HCT116 (cell line): ENCODE results near the gene SRPK2. TPM values are rescaled to one million over a fixed set of nuclear protein-coding genes. Genes with fewer than 3 reads are reported as not detected.

Experiments
- ATAC-seq: fragments of 200-7000 bp; cut with Tn5 transposase; 2 replicates; pipeline ENCODE4 v1.9.1; 2020; ENCODE audit warnings: mild to moderate bottlenecking, moderate library complexity
- BruUV-seq: library from RNA; stranded (reverse); fragments of 400-500 nt; replicated peaks from 2 replicates; lab custom pipeline; 2021; lab: Mats Ljungman, UMichigan
- CTCF ChIA-PET: fragments of 300-600 bp; sonication (Branson Sonifier 250); formaldehyde crosslinking; loops from one replicate; lab custom pipeline; 2021; ENCODE audit warnings: antibody characterized with exemption; lab: Charles Lee
- POLR2A ChIA-PET: fragments of 300-600, 350-600 bp; sonication (Branson Sonifier 250); formaldehyde crosslinking; loops from one replicate; lab custom pipeline; 2021; ENCODE audit warnings: antibody characterized with exemption; lab: Charles Lee
- RAD21 ChIA-PET, 2 experiments: fragments of 300-600 bp; sonication (Branson Sonifier 250); formaldehyde crosslinking; loops; one replicate each; lab custom pipeline; 2023; ENCODE audit warnings: low total read pairs in 2 of 2; ENCODE audit not compliant: uncharacterized antibody in 2 of 2, unreplicated experiment in 2 of 2, low non-redundant PET in 1 of 2; lab: Charles Lee
- DNase-seq: peaks from one replicate; pipeline ENCODE4 v3.0.0-alpha.2; 2010; ENCODE audit warnings: low read depth, low spot score
- H2AFZ ChIP-seq: fragments of 200-600 bp; shearing (Covaris generic), sonication (generic); 2 replicates; pipeline ENCODE4 v1.6.1; 2017; ENCODE audit warnings: low read depth, mixed run types, mixed read lengths, antibody characterized with exemption, low read length; ENCODE audit not compliant: poor library complexity, severe bottlenecking
- H3K27ac ChIP-seq: 2 replicates; pipeline ENCODE4 v1.5.1; 2012; ENCODE audit warnings: low read depth, low read length
- H3K27me3 ChIP-seq: fragments of 200-600 bp; sonication (generic); 2 replicates; pipeline ENCODE4 v1.6.1; 2016; ENCODE audit warnings: mixed run types, low read length, mixed read lengths; ENCODE audit not compliant: insufficient read depth
- H3K36me3 ChIP-seq, 2 experiments: fragments of 200-500 bp in 1 of 2; fragments of 200-600 bp in 1 of 2; sonication (Bioruptor generic) in 1 of 2; sonication (generic) in 1 of 2; 2 replicates each; pipeline versions ENCODE4 v1.5.1 to v1.6.1; 2014 to 2016; ENCODE audit warnings: low read length in 2 of 2, inconsistent platforms in 1 of 2, mixed read lengths in 1 of 2, mixed run types in 1 of 2; ENCODE audit not compliant: insufficient read depth in 2 of 2, control insufficient read depth in 1 of 2
- H3K4me1 ChIP-seq, 2 experiments: fragments of 200-600 bp in 1 of 2; sonication (generic) in 1 of 2; 2 replicates each; pipeline versions ENCODE4 v1.5.1 to v1.6.1; 2012 to 2017; ENCODE audit warnings: low read length in 2 of 2, inconsistent platforms in 1 of 2, mild to moderate bottlenecking in 1 of 2, mixed read lengths in 1 of 2, mixed run types in 1 of 2, moderate library complexity in 1 of 2; ENCODE audit not compliant: insufficient read depth in 2 of 2, control insufficient read depth in 1 of 2
- H3K4me2 ChIP-seq: fragments of 200-600 bp; sonication (generic); 2 replicates; pipeline ENCODE4 v1.6.1; 2017; ENCODE audit warnings: mixed run types, low read length, mixed read lengths
- H3K4me3 ChIP-seq, 2 experiments: fragments of 200-600 bp in 1 of 2; sonication (generic) in 1 of 2; replicated peaks in 1 of 2; 2 replicates each; pipeline ENCODE4 v1.5.1; 2011 to 2016; ENCODE audit warnings: low read length in 2 of 2, control low read depth in 1 of 2, low read depth in 1 of 2, mild to moderate bottlenecking in 1 of 2, mixed read lengths in 1 of 2, mixed run types in 1 of 2
- H3K79me2 ChIP-seq: fragments of 200-600 bp; sonication (generic); 2 replicates; pipeline ENCODE4 v1.6.1; 2017; ENCODE audit warnings: mild to moderate bottlenecking, mixed run types, low read length, moderate library complexity, mixed read lengths; ENCODE audit not compliant: insufficient read depth
- H3K9ac ChIP-seq: fragments of 200-600 bp; sonication (generic); 2 replicates; pipeline ENCODE4 v1.6.1; 2016; ENCODE audit warnings: low read length, mixed read lengths
- H3K9me2 ChIP-seq: fragments of 200-600 bp; sonication (generic), shearing (Covaris generic); 2 replicates; pipeline ENCODE4 v1.6.1; 2017; ENCODE audit warnings: mixed run types, mild to moderate bottlenecking, moderate library complexity; ENCODE audit not compliant: insufficient read depth
- H3K9me3 ChIP-seq, 2 experiments: fragments of 200-500 bp in 1 of 2; fragments of 200-600 bp in 1 of 2; sonication (Bioruptor generic) in 1 of 2; sonication (generic) in 1 of 2; 2 replicates each; pipeline ENCODE4 v1.6.1; 2014 to 2017; ENCODE audit warnings: low read length in 2 of 2, mixed read lengths in 2 of 2, inconsistent platforms in 1 of 2, low read depth in 1 of 2, mild to moderate bottlenecking in 1 of 2, mixed run types in 1 of 2, moderate library complexity in 1 of 2; ENCODE audit not compliant: control insufficient read depth in 1 of 2, insufficient read depth in 1 of 2
- H4K20me1 ChIP-seq: fragments of 200-600 bp; sonication (generic), shearing (Covaris generic); 2 replicates; pipeline ENCODE4 v1.6.1; 2017; ENCODE audit warnings: mixed run types, mild to moderate bottlenecking, moderate library complexity; ENCODE audit not compliant: insufficient read depth
- CBX3 ChIP-seq: IDR thresholded peaks from 2 replicates; pipeline ENCODE4 v1.6.1; 2012; ENCODE audit warnings: low read depth
- CEBPB ChIP-seq: IDR thresholded peaks from 2 replicates; pipeline ENCODE4 v1.6.1; 2012; ENCODE audit warnings: low read depth
- EGR1 ChIP-seq: IDR thresholded peaks from 2 replicates; pipeline ENCODE4 v1.6.1; 2012; ENCODE audit warnings: low read depth
- ELF1 ChIP-seq: IDR thresholded peaks from 2 replicates; pipeline ENCODE4 v1.6.1; 2012; ENCODE audit warnings: low read depth, borderline replicate concordance
- FOSL1 ChIP-seq: IDR thresholded peaks from 2 replicates; pipeline ENCODE4 v1.6.1; 2012; ENCODE audit warnings: low read depth
- JUND ChIP-seq: IDR thresholded peaks from 2 replicates; pipeline ENCODE4 v1.6.1; 2012
- POLR2A ChIP-seq: IDR thresholded peaks from 2 replicates; pipeline ENCODE4 v1.7.0; 2011; ENCODE audit warnings: borderline replicate concordance; ENCODE audit not compliant: insufficient read depth, insufficient read length; ENCODE audit errors: extremely low read depth
- POLR2AphosphoS5 ChIP-seq: IDR thresholded peaks from 2 replicates; pipeline ENCODE4 v1.6.1; 2011; ENCODE audit warnings: mild to moderate bottlenecking, low read depth, low read length, moderate library complexity
- SIN3A ChIP-seq: IDR thresholded peaks from 2 replicates; pipeline ENCODE4 v1.6.1; 2012; ENCODE audit warnings: low read depth
- SRF ChIP-seq: IDR thresholded peaks from 2 replicates; pipeline ENCODE4 v1.6.1; 2012; ENCODE audit warnings: low read depth
- TCF7L2 ChIP-seq: IDR thresholded peaks from 2 replicates; pipeline ENCODE4 v1.7.0; 2011; ENCODE audit warnings: borderline replicate concordance, inconsistent platforms; ENCODE audit not compliant: insufficient read depth, insufficient read length; ENCODE audit errors: extremely low read depth
- YY1 ChIP-seq: IDR thresholded peaks from 2 replicates; pipeline ENCODE4 v1.6.1; 2011; ENCODE audit warnings: low read length, low read depth, moderate library complexity, mild to moderate bottlenecking; ENCODE audit not compliant: insufficient replicate concordance; ENCODE audit errors: extremely low read depth
- ZBTB33 ChIP-seq: IDR thresholded peaks from 2 replicates; pipeline ENCODE4 v1.6.1; 2011; ENCODE audit warnings: mild to moderate bottlenecking, low read length, moderate library complexity; ENCODE audit not compliant: insufficient replicate concordance; ENCODE audit errors: extremely low read depth
- ZFX ChIP-seq: fragments of 450-650 bp; IDR thresholded peaks from 2 replicates; pipeline ENCODE4 v1.6.1; 2017
- ZNF274 ChIP-seq: fragments of 200-500 bp; sonication (Bioruptor generic); IDR thresholded peaks from 2 replicates; pipeline ENCODE4 v1.6.1; 2014; ENCODE audit warnings: mild to moderate bottlenecking, low read depth, low read length, inconsistent platforms
- intact Hi-C: fragments of 100-400 bp; cut with micrococcal nuclease; formaldehyde crosslinking; loops from 2 replicates; pipeline ENCODE4 v1.10.0; 2022
- total RNA-seq: library from RNA; stranded (reverse); gene quantifications from one replicate; pipeline ENCODE4 v1.2.1, GENCODE V29; 2021; ENCODE audit not compliant: unreplicated experiment
- TF ChIP-seq, protein P1 (sequence below), 3 experiments: fragments of 200-600 bp in 1 of 3; sonication (generic) in 1 of 3; IDR thresholded peaks in 2 of 3; conservative IDR thresholded peaks in 1 of 3; 2 replicates each; pipeline ENCODE4 v1.5.1; 2012 to 2017; ENCODE audit warnings: low read depth in 2 of 3, low read length in 2 of 3, antibody characterized with exemption in 1 of 3, borderline replicate concordance in 1 of 3, control low read depth in 1 of 3, mild to moderate bottlenecking in 1 of 3, mixed read lengths in 1 of 3, mixed run types in 1 of 3, moderate library complexity in 1 of 3; ENCODE audit not compliant: insufficient read depth in 1 of 3

Gene SRPK2
- total RNA-seq, 1 experiment from 2014 or later, result 37.4 TPM

GRCh38 chr7:105178928-105179541, 209.7 kb downstream of the SRPK2 start:
- ChIA-PET CTCF (no interaction called here), RAD21 (no interaction called here)
- BruUV-seq, result no TSS peak

GRCh38 chr7:105178177-105178576, 210.5 kb downstream of the SRPK2 start:
- no peak overlapping the region for H3K27ac ChIP-seq
- CTCF ChIA-PET, result no interaction called here

More at GRCh38 chr7:105178928-105179541, 209.7 kb downstream of the SRPK2 start:
- intact Hi-C loops, result no loop called here
- TF ChIP-seq TCF7L2 (no peak), CBX3 (no peak), EGR1 (no peak)
- TF ChIP-seq, all 23 proteins: peak for 0
- Histone ChIP-seq H3K4me1 (no peaks in the 10 kb centered on the region), H3K9me2 (no peaks in the 10 kb centered on the region), H2AFZ (no peak overlapping the region), H3K27me3 (no peaks in the 10 kb centered on the region), H3K79me2 (no peaks in the 10 kb centered on the region), H3K27ac (no peak overlapping the region), H3K9me3 (peaks cover 0 to 4% of the 10 kb centered on the region in 2 experiments; a peak in 1 of 4 replicates), H3K4me2 (no peak overlapping the region), H4K20me1 (no peaks in the 10 kb centered on the region), H3K9ac (no peak overlapping the region), H3K4me3 (no peak overlapping the region), H3K36me3 (no peaks in the 10 kb centered on the region)
- ATAC-seq (no peak), DNase-seq (no peak)
- POLR2A ChIA-PET, result no interaction called here

More at GRCh38 chr7:105178177-105178576, 210.5 kb downstream of the SRPK2 start:
- no peak overlapping the region for H3K4me2 ChIP-seq
- H3K9ac ChIP-seq, result no peak overlapping the region
- H3K9me2 ChIP-seq, result no peaks in the 10 kb centered on the region
- BruUV-seq, result no TSS peak
- DNase-seq (no peak), ATAC-seq (no peak)
- H3K27me3 ChIP-seq, result no peaks in the 10 kb centered on the region
- no peak overlapping the region for H2AFZ ChIP-seq
- POLR2A ChIA-PET, result no interaction called here
- RAD21 ChIA-PET, result no interaction called here
- peaks cover 0 to 4% of the 10 kb centered on the region in 2 experiments; a peak in 1 of 4 replicates for H3K9me3 ChIP-seq
- intact Hi-C loops, result no loop called here
- TF ChIP-seq POLR2AphosphoS5 (no peak), ZFX (no peak), ELF1 (no peak), FOSL1 (no peak), POLR2A (no peak), SIN3A (no peak), ZNF274 (no peak), YY1 (no peak), ZBTB33 (no peak), JUND (no peak), CEBPB (no peak), CBX3 (no peak), SRF (no peak)
- TF ChIP-seq, protein P1, sequence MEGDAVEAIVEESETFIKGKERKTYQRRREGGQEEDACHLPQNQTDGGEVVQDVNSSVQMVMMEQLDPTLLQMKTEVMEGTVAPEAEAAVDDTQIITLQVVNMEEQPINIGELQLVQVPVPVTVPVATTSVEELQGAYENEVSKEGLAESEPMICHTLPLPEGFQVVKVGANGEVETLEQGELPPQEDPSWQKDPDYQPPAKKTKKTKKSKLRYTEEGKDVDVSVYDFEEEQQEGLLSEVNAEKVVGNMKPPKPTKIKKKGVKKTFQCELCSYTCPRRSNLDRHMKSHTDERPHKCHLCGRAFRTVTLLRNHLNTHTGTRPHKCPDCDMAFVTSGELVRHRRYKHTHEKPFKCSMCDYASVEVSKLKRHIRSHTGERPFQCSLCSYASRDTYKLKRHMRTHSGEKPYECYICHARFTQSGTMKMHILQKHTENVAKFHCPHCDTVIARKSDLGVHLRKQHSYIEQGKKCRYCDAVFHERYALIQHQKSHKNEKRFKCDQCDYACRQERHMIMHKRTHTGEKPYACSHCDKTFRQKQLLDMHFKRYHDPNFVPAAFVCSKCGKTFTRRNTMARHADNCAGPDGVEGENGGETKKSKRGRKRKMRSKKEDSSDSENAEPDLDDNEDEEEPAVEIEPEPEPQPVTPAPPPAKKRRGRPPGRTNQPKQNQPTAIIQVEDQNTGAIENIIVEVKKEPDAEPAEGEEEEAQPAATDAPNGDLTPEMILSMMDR (IDR thresholded peaks at IDR 0.05 in 2 of 3, conservative IDR thresholded peaks at IDR 0.05 in 1 of 3; ENCODE audit: borderline replicate concordance in 1 of 3, insufficient read depth in 1 of 3, low read depth in 2 of 3, low read length in 2 of 3), result no peak
- H3K4me3 ChIP-seq, result no peak overlapping the region
- no peaks in the 10 kb centered on the region for H3K79me2 ChIP-seq
- no peaks in the 10 kb centered on the region for H3K4me1 ChIP-seq
- H3K36me3 ChIP-seq, result no peaks in the 10 kb centered on the region
- H4K20me1 ChIP-seq, result no peaks in the 10 kb centered on the region
